HFFc6 (cell line): ENCODE data around the gene SPOPL. TPM values are rescaled to one million over a fixed set of nuclear protein-coding genes. Genes with fewer than 3 reads are reported as not detected.

ENCODE experiments used
- DNase-seq: peaks from one replicate; pipeline ENCODE4 v3.0.0-alpha.2; 2018
- H3K27ac Mint-ChIP-seq: 2 replicates; pipeline ENCODE4 v1.8.0; 2020; ENCODE audit warnings: mild to moderate bottlenecking, mixed read lengths
- H3K27me3 Mint-ChIP-seq: 2 replicates; pipeline ENCODE4 v1.8.0; 2021; ENCODE audit warnings: mild to moderate bottlenecking, moderate library complexity, mixed read lengths; ENCODE audit not compliant: insufficient read depth
- H3K36me3 Mint-ChIP-seq: 2 replicates; pipeline ENCODE4 v1.8.0; 2021; ENCODE audit warnings: low read depth, mixed read lengths
- H3K4me1 Mint-ChIP-seq: 2 replicates; pipeline ENCODE4 v1.8.0; 2020; ENCODE audit warnings: low read depth, mixed read lengths
- H3K4me3 Mint-ChIP-seq: 2 replicates; pipeline ENCODE4 v1.8.0; 2020; ENCODE audit warnings: mild to moderate bottlenecking, moderate library complexity, mixed read lengths
- H3K9me3 Mint-ChIP-seq: 2 replicates; pipeline ENCODE4 v1.8.0; 2020; ENCODE audit warnings: mild to moderate bottlenecking, mixed read lengths
- total RNA-seq, 6 experiments: library from RNA; stranded (reverse); fragmentation: NEBNext Ultra II Directional; extraction: Animal tissue kit (Norgen Biotek cat#: 25700); gene quantifications; 2 replicates in 1 of 6; 3 replicates in 5 of 6; pipeline ENCODE4 v1.2.3, GENCODE V29; 2021
- TF ChIP-seq, protein P1 (sequence below): fragments of 200-600 bp; sonication (generic); IDR thresholded peaks from 2 replicates; pipeline ENCODE4 v1.5.0; 2021; ENCODE audit warnings: antibody characterized with exemption, mild to moderate bottlenecking

The SPOPL gene
- total RNA-seq, 6 experiments from 2014 or later = 9.5 to 13.6 (median 12.3) TPM

DNA sequence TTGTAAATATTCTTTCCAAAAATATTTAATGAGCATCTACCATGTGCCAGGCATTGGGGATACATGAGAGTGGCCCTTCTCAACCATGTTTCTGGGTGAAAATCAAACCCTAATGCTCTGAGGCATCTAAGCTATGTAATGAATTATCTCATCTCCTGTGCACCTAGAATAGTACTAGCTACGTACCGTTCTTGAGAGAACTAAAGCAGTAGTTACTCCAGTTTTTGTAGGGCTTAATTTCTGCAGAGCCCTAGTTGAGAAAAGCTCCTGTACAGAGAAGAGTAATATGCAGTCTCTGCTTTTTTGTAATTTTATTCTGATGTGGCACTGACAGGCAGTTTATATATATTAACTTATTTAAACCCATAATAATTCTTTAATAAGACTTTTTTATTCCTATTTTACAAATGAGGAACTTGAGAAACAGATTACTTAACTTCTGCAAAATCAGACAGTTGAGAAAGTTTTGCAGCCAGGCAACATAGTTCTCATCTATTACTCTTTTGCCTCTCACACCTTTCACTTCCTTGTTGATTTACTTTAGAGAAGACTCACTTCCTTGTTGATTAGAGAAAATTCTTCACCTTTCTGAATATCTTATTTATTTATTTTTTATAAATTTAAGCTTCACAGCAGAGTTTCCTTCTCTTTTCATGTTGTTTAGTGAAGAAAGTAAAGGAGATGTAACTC lies 3.1 kb downstream of the SPOPL start:
- H3K27me3 Mint-ChIP-seq = no peaks in the 10 kb centered on the region; the same call in 1 of the 2 replicates
- no peak overlapping the region; the same call in 1 of the 2 replicates for H3K4me3 Mint-ChIP-seq
- H3K36me3 Mint-ChIP-seq = peaks cover 4% of the 10 kb centered on the region; the same call in 1 of the 2 replicates
- no peak overlapping the region for H3K27ac Mint-ChIP-seq
- DNase-seq = no peak
- H3K4me1 Mint-ChIP-seq = peaks cover 39% of the 10 kb centered on the region
- no peaks in the 10 kb centered on the region for H3K9me3 Mint-ChIP-seq
- TF ChIP-seq, protein P1, sequence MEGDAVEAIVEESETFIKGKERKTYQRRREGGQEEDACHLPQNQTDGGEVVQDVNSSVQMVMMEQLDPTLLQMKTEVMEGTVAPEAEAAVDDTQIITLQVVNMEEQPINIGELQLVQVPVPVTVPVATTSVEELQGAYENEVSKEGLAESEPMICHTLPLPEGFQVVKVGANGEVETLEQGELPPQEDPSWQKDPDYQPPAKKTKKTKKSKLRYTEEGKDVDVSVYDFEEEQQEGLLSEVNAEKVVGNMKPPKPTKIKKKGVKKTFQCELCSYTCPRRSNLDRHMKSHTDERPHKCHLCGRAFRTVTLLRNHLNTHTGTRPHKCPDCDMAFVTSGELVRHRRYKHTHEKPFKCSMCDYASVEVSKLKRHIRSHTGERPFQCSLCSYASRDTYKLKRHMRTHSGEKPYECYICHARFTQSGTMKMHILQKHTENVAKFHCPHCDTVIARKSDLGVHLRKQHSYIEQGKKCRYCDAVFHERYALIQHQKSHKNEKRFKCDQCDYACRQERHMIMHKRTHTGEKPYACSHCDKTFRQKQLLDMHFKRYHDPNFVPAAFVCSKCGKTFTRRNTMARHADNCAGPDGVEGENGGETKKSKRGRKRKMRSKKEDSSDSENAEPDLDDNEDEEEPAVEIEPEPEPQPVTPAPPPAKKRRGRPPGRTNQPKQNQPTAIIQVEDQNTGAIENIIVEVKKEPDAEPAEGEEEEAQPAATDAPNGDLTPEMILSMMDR = no peak

DNA sequence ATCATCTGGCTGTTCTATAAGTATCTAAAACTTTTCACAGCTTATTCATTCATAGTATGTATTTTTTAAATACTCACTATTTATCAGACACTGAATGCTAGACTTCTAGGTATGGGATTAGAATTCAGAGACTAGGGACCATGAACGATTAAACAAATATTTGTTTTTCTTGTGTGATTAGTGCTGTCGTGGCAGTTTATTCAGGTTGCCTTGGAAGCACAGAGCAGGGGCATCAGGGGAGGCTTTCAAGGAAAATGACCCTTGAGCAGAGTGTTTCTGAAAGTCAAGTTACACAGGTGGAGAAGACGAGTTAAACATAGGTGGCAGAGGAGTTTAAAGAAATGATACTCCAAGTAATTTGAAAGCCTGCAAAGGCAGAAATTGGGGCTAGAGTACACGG lies 5.7 kb downstream of the SPOPL start:
- peaks cover 34% of the 10 kb centered on the region for H3K4me1 Mint-ChIP-seq
- TF ChIP-seq, protein P1 = no peak
- no peak overlapping the region for H3K4me3 Mint-ChIP-seq
- H3K9me3 Mint-ChIP-seq = no peaks in the 10 kb centered on the region
- H3K36me3 Mint-ChIP-seq = peaks cover 3% of the 10 kb centered on the region; the same call in 1 of the 2 replicates
- DNase-seq = no peak
- H3K27ac Mint-ChIP-seq = no peak overlapping the region; the same call in 1 of the 2 replicates
- H3K27me3 Mint-ChIP-seq = no peaks in the 10 kb centered on the region; the same call in 1 of the 2 replicates

DNA sequence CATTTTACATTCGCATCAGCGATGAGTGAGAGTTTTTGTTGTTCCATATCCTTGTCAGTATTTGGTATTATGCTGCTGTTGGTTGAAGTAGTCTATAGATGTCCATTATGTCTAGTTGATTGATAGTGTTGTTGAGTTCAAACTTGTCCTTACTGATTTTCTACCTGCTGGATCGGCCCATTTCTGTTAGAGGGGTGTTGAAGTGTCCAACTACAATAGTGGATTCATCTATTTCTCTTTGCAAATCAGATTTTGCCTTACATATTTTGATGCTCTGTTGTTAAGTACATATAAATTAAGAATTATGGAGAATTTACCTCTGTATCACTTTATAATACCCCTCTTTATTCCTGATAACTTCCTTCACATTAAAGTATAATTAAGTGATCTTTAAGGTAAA lies 8.7 kb downstream of the SPOPL start:
- no peaks in the 10 kb centered on the region; the same call in 1 of the 2 replicates for H3K36me3 Mint-ChIP-seq
- H3K4me3 Mint-ChIP-seq = no peak overlapping the region
- peaks cover 23% of the 10 kb centered on the region for H3K4me1 Mint-ChIP-seq
- TF ChIP-seq, protein P1 = no peak
- no peaks in the 10 kb centered on the region; the same call in 1 of the 2 replicates for H3K27me3 Mint-ChIP-seq
- H3K9me3 Mint-ChIP-seq = no peaks in the 10 kb centered on the region
- DNase-seq = no peak
- H3K27ac Mint-ChIP-seq = no peak overlapping the region

DNA sequence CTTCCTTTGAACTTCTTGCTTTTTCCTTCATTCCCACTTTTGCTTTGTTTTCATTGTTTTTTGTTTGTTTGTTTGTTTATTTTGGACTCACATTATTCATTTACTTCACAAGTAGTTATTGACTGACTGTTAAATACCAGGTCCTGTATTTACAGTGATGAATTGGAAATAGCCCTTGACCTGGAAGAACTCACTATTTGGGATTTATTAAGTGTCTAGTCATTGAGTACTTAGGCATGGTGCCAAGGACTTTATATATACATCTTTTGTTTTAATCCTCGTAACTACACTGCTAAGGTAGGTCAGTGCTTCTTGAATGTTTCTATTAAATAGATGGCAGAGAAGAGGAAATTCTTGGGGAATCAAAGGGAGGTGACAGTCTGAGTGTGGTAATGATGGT lies 11.1 kb downstream of the SPOPL start:
- DNase-seq = no peak
- H3K27ac Mint-ChIP-seq = no peak overlapping the region
- no peak overlapping the region for H3K4me3 Mint-ChIP-seq
- TF ChIP-seq, protein P1 = no peak
- no peaks in the 10 kb centered on the region for H3K9me3 Mint-ChIP-seq
- no peaks in the 10 kb centered on the region for H3K27me3 Mint-ChIP-seq
- H3K4me1 Mint-ChIP-seq = peaks cover 31% of the 10 kb centered on the region
- H3K36me3 Mint-ChIP-seq = no peaks in the 10 kb centered on the region

DNA sequence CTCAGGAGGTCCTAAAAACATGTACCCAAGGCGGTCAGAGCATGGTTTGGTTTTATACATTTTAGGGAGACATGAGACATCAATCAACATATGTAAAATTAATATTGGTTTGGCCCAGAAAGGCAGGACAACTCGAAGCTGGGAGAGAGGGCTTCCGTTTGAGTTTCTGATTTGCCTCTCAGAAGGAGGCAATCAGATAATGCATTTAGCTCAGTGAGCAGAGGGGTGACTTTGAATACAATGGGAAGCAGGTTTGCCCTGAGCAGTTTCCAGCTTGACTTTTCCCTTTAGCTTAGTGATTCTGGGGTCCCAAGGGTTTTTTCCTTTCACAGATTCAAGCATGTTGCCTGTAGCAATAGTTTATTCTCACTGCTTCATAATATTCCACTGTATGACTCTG lies 12.6 kb downstream of the SPOPL start:
- Mint-ChIP-seq H3K36me3 (no peaks in the 10 kb centered on the region), H3K9me3 (no peaks in the 10 kb centered on the region), H3K4me1 (peaks cover 31% of the 10 kb centered on the region), H3K4me3 (no peak overlapping the region), H3K27ac (no peak overlapping the region), H3K27me3 (no peaks in the 10 kb centered on the region)
- TF ChIP-seq, protein P1 = no peak
- DNase-seq = no peak
